PC-3 (cell line): ENCODE data around the gene MELK.

Experiments
- CTCF ChIP-seq: fragments of 300-600 bp; sonication (generic); conservative IDR thresholded peaks from 2 replicates; pipeline ENCODE4 v1.5.1; 2017; ENCODE audit warnings: antibody characterized with exemption, low read depth, mild to moderate bottlenecking, low read length
- EZH2phosphoT487 ChIP-seq: fragments of 300-600 bp; sonication (generic); IDR thresholded peaks from 2 replicates; pipeline ENCODE4 v1.6.1; 2018; ENCODE audit warnings: mild to moderate bottlenecking, antibody characterized with exemption, low read length, borderline replicate concordance

- no peak for TF ChIP-seq CTCF
- no peak for TF ChIP-seq EZH2phosphoT487
Measured at GRCh38 chr9:36550135-36550534, 22.6 kb upstream of the MELK start.
